K562 (cell line): ENCODE data around the gene MIEN1. TPM values are rescaled to one million over a fixed set of nuclear protein-coding genes. Genes with fewer than 3 reads are reported as not detected.

Experiments
- TGIF2 ChIP-seq: sonication (generic); formaldehyde crosslinking; IDR thresholded peaks from 2 replicates; pipeline ENCODE4 v1.8.1; 2022; ENCODE audit warnings: mild to moderate bottlenecking, missing genetic modification reagents, moderate library complexity
- polyA plus RNA-seq, 8 experiments: library from polyadenylated mRNA; depleted of rRNA in 4 of 8; stranded (reverse) in 5 of 8; unstranded in 3 of 8; fragments of >200 nt; fragmentation: Nextera tagmentation in 2 of 8; fragmentation: Illumina TruSeq in 1 of 8; extraction: Ambion mirVana in 2 of 8; extraction: Trizol in 1 of 8; gene quantifications; 2 replicates each; pipeline versions ENCODE4 v1.2.1 to v1.2.3, GENCODE V29; 2011 to 2014; ENCODE audit warnings: inconsistent platforms in 1 of 8, missing spikeins in 1 of 8
- total RNA-seq, 7 experiments: library from RNA; depleted of rRNA in 6 of 7; stranded (reverse); fragments of >200 nt in 6 of 7; fragmentation: Illumina TruSeq in 2 of 7; extraction: Trizol in 2 of 7; gene quantifications; 2 replicates each; pipeline versions ENCODE4 v1.2.1 to v1.2.3, GENCODE V29; 2011 to 2021; ENCODE audit warnings: low replicate concordance in 1 of 7
- TF ChIP-seq, protein P1 (sequence below): fragments of 450-650 bp; IDR thresholded peaks from 2 replicates; pipeline ENCODE4 v1.6.1; 2016; ENCODE audit warnings: mild to moderate bottlenecking, moderate library complexity
- TF ChIP-seq, protein P2 (sequence below): fragments of 250-450 bp; sonication (Bioruptor Pico); IDR thresholded peaks from 2 replicates; pipeline ENCODE4 v1.5.0; 2020; ENCODE audit warnings: mild to moderate bottlenecking
- TF ChIP-seq, protein P3 (sequence below): fragments of 250-450 bp; sonication (Bioruptor Pico); IDR thresholded peaks from 2 replicates; pipeline ENCODE4 v1.8.0; 2022; ENCODE audit warnings: inconsistent platforms, mild to moderate bottlenecking, moderate library complexity, borderline replicate concordance
- TF ChIP-seq, protein P4 (sequence below): IDR thresholded peaks from 2 replicates; pipeline ENCODE4 v1.6.1; 2014; ENCODE audit warnings: antibody characterized with exemption
- TF ChIP-seq, protein P5 (sequence below): fragments of 250-450 bp; sonication (Bioruptor Pico); IDR thresholded peaks from 2 replicates; pipeline ENCODE4 v1.8.0; 2021; ENCODE audit warnings: moderate library complexity, mild to moderate bottlenecking, inconsistent platforms
- TF ChIP-seq, protein P6 (sequence below): fragments of 450-650 bp; formaldehyde crosslinking; IDR thresholded peaks from 2 replicates; pipeline ENCODE4 v1.4.0; 2020; ENCODE audit warnings: mild to moderate bottlenecking, moderate library complexity

Gene MIEN1
- total and polyA plus RNA-seq, 9 of the 15 experiments (the other 6 are each of a cell fraction or from before 2014, with no cell fraction given): 61.3 to 142 (median 78.9) TPM

DNA sequence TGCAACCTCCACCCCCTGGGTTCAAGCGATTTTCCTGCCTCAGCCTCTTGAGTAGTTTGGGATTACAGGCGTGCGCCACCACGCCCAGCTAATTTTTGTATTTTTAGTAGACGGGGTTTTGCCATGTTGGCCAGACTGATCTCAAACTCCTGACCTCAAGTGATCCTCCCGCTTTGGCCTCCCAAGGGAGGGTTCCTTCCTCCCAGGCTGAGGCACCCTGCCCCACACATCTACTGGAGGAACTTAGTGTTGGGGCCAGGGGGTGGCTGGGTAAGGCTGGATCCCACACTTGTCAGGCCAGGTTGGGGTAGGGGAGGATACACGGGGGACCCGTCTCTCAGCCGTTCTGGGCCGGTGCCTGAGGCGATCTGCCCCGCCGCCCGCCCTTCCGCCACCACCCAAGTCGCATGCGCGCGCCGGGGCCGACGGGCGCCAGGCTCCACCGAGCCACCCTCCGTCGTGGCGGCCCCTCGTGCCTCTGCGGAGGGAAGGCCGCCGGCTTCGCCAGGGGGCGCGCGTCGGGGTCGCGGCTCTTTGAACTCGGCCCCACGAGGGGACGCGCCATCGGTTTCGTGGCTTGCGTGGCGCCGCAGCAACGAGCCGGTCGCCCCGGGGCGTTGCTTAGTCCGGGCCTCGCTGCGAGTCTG, 23.3 kb upstream of the MIEN1 start (continued):
- TF ChIP-seq, protein P1, sequence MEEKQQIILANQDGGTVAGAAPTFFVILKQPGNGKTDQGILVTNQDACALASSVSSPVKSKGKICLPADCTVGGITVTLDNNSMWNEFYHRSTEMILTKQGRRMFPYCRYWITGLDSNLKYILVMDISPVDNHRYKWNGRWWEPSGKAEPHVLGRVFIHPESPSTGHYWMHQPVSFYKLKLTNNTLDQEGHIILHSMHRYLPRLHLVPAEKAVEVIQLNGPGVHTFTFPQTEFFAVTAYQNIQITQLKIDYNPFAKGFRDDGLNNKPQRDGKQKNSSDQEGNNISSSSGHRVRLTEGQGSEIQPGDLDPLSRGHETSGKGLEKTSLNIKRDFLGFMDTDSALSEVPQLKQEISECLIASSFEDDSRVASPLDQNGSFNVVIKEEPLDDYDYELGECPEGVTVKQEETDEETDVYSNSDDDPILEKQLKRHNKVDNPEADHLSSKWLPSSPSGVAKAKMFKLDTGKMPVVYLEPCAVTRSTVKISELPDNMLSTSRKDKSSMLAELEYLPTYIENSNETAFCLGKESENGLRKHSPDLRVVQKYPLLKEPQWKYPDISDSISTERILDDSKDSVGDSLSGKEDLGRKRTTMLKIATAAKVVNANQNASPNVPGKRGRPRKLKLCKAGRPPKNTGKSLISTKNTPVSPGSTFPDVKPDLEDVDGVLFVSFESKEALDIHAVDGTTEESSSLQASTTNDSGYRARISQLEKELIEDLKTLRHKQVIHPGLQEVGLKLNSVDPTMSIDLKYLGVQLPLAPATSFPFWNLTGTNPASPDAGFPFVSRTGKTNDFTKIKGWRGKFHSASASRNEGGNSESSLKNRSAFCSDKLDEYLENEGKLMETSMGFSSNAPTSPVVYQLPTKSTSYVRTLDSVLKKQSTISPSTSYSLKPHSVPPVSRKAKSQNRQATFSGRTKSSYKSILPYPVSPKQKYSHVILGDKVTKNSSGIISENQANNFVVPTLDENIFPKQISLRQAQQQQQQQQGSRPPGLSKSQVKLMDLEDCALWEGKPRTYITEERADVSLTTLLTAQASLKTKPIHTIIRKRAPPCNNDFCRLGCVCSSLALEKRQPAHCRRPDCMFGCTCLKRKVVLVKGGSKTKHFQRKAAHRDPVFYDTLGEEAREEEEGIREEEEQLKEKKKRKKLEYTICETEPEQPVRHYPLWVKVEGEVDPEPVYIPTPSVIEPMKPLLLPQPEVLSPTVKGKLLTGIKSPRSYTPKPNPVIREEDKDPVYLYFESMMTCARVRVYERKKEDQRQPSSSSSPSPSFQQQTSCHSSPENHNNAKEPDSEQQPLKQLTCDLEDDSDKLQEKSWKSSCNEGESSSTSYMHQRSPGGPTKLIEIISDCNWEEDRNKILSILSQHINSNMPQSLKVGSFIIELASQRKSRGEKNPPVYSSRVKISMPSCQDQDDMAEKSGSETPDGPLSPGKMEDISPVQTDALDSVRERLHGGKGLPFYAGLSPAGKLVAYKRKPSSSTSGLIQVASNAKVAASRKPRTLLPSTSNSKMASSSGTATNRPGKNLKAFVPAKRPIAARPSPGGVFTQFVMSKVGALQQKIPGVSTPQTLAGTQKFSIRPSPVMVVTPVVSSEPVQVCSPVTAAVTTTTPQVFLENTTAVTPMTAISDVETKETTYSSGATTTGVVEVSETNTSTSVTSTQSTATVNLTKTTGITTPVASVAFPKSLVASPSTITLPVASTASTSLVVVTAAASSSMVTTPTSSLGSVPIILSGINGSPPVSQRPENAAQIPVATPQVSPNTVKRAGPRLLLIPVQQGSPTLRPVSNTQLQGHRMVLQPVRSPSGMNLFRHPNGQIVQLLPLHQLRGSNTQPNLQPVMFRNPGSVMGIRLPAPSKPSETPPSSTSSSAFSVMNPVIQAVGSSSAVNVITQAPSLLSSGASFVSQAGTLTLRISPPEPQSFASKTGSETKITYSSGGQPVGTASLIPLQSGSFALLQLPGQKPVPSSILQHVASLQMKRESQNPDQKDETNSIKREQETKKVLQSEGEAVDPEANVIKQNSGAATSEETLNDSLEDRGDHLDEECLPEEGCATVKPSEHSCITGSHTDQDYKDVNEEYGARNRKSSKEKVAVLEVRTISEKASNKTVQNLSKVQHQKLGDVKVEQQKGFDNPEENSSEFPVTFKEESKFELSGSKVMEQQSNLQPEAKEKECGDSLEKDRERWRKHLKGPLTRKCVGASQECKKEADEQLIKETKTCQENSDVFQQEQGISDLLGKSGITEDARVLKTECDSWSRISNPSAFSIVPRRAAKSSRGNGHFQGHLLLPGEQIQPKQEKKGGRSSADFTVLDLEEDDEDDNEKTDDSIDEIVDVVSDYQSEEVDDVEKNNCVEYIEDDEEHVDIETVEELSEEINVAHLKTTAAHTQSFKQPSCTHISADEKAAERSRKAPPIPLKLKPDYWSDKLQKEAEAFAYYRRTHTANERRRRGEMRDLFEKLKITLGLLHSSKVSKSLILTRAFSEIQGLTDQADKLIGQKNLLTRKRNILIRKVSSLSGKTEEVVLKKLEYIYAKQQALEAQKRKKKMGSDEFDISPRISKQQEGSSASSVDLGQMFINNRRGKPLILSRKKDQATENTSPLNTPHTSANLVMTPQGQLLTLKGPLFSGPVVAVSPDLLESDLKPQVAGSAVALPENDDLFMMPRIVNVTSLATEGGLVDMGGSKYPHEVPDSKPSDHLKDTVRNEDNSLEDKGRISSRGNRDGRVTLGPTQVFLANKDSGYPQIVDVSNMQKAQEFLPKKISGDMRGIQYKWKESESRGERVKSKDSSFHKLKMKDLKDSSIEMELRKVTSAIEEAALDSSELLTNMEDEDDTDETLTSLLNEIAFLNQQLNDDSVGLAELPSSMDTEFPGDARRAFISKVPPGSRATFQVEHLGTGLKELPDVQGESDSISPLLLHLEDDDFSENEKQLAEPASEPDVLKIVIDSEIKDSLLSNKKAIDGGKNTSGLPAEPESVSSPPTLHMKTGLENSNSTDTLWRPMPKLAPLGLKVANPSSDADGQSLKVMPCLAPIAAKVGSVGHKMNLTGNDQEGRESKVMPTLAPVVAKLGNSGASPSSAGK: no peak; the same call in none of the 2 replicates
- TF ChIP-seq, protein P2, sequence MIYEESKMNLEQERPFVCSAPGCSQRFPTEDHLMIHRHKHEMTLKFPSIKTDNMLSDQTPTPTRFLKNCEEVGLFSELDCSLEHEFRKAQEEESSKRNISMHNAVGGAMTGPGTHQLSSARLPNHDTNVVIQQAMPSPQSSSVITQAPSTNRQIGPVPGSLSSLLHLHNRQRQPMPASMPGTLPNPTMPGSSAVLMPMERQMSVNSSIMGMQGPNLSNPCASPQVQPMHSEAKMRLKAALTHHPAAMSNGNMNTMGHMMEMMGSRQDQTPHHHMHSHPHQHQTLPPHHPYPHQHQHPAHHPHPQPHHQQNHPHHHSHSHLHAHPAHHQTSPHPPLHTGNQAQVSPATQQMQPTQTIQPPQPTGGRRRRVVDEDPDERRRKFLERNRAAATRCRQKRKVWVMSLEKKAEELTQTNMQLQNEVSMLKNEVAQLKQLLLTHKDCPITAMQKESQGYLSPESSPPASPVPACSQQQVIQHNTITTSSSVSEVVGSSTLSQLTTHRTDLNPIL (CRISPR knock-in tag): no peak
- no peak for TF ChIP-seq TGIF2 (CRISPR knock-in tag)
- TF ChIP-seq, protein P3, sequence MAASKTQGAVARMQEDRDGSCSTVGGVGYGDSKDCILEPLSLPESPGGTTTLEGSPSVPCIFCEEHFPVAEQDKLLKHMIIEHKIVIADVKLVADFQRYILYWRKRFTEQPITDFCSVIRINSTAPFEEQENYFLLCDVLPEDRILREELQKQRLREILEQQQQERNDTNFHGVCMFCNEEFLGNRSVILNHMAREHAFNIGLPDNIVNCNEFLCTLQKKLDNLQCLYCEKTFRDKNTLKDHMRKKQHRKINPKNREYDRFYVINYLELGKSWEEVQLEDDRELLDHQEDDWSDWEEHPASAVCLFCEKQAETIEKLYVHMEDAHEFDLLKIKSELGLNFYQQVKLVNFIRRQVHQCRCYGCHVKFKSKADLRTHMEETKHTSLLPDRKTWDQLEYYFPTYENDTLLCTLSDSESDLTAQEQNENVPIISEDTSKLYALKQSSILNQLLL: no peak
- TF ChIP-seq, protein P4, sequence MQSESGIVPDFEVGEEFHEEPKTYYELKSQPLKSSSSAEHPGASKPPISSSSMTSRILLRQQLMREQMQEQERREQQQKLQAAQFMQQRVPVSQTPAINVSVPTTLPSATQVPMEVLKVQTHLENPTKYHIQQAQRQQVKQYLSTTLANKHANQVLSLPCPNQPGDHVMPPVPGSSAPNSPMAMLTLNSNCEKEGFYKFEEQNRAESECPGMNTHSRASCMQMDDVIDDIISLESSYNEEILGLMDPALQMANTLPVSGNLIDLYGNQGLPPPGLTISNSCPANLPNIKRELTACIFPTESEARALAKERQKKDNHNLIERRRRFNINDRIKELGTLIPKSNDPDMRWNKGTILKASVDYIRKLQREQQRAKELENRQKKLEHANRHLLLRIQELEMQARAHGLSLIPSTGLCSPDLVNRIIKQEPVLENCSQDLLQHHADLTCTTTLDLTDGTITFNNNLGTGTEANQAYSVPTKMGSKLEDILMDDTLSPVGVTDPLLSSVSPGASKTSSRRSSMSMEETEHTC: no peak
- TF ChIP-seq, protein P5, sequence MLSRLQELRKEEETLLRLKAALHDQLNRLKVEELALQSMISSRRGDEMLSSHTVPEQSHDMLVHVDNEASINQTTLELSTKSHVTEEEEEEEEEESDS (CRISPR knock-in tag): no peak
- TF ChIP-seq, protein P6, sequence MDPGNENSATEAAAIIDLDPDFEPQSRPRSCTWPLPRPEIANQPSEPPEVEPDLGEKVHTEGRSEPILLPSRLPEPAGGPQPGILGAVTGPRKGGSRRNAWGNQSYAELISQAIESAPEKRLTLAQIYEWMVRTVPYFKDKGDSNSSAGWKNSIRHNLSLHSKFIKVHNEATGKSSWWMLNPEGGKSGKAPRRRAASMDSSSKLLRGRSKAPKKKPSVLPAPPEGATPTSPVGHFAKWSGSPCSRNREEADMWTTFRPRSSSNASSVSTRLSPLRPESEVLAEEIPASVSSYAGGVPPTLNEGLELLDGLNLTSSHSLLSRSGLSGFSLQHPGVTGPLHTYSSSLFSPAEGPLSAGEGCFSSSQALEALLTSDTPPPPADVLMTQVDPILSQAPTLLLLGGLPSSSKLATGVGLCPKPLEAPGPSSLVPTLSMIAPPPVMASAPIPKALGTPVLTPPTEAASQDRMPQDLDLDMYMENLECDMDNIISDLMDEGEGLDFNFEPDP (CRISPR knock-in tag): 0 out of 2 replicates have a peak, but pooled peaks have one; percentile 3
